ENCODE results near the gene BHMT2. TPM values are rescaled to one million over a fixed set of nuclear protein-coding genes. Genes with fewer than 3 reads are reported as not detected.

Gene BHMT2
- total RNA-seq, 4 donors from 2014 or later: 1.3 to 16.4 (median 5.3) TPM; not detected in 1

DNA sequence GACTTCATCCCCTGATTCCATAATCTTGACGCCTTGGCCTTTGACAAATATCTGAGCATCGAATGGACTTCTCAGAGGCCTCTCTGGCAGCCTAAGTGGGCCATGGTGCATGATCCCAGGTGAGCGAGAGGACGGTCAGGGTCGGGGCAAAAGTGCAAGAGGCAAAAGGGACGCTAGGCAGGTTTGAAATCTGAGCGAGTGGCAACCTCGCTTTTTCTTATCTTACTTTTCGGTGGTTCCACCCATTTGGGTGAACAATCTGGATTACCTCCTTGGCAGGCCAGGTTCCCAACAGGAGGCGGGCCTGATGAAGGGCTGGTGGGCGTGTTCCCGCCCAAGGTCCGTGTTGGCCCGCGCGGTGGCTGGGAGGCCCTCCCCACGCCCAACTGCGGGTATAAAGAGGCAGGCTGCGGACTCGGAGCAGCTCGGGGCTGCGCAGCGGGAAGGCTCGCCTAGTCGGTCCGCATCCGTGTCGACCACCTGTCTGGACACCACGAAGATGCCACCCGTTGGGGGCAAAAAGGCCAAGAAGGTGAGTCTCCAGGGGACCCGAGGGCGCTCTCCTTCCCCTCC, 41.9 kb downstream of the BHMT2 start, which contains the start of gene BHMT:
BHMT (plus strand) TSS at position 423 of the 573 bp plus-strand sequence; CDS start at position 500, 77 bp downstream.
- Histone ChIP-seq H3K27me3 (no peaks in the 10 kb centered on the region), H3K36me3 (no peaks in the 10 kb centered on the region), H3K4me1 (no peaks in the 10 kb centered on the region), H3K4me3 (no peak within 1 kb of the TSS), H3K27ac (no peak within 1 kb of the TSS), H3K9me3 (no peaks in the 10 kb centered on the region)
- TF ChIP-seq, protein P1, sequence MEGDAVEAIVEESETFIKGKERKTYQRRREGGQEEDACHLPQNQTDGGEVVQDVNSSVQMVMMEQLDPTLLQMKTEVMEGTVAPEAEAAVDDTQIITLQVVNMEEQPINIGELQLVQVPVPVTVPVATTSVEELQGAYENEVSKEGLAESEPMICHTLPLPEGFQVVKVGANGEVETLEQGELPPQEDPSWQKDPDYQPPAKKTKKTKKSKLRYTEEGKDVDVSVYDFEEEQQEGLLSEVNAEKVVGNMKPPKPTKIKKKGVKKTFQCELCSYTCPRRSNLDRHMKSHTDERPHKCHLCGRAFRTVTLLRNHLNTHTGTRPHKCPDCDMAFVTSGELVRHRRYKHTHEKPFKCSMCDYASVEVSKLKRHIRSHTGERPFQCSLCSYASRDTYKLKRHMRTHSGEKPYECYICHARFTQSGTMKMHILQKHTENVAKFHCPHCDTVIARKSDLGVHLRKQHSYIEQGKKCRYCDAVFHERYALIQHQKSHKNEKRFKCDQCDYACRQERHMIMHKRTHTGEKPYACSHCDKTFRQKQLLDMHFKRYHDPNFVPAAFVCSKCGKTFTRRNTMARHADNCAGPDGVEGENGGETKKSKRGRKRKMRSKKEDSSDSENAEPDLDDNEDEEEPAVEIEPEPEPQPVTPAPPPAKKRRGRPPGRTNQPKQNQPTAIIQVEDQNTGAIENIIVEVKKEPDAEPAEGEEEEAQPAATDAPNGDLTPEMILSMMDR (IDR thresholded peaks at IDR 0.05): no peak
- no peak for TF ChIP-seq POLR2A (IDR thresholded peaks at IDR 0.05)
- intact Hi-C loops (cut with DNase I; ENCODE audit: low total_unique reads): no loop called here
- no peak for DNase-seq

DNA sequence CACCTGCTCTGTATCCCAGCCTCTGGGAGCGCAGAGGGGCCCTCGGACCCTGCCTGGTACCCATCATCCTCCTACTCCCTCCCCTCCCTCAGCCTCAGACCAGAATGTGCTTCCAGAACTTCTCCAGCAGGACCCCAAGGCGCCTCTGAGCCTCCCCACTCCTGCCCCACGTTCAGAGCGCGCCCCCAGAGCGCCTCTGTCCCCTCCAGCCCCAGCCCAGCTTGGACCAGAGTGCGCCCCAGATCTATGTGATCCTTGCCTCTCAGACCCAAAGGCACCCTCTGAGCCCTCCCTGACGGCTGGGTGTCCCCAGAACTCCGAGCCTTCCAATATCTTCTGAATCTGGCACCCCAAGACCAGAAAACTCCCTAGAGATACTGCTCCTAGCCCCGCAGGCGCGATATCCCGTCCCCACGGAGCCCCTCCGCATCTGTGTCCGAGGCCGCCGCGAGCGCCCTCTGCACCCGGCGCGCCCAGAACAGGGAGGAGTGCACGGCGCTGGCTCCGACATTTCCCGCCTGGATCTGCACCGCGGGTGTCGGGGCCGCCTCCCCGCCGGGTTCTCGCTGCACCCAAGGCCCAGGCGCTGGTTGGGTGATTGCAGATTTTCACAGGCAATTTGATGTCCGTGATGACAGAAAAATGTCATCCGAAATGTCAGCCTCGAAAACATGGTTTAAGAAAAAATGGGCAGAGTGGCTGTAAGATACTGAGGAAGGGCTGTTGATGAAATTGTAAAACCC, 42.6 kb downstream of the BHMT2 start:
- no peak overlapping the region for H3K4me3 ChIP-seq
- intact Hi-C loops (cut with DNase I; ENCODE audit: low total_unique reads): no loop called here
- no peak for TF ChIP-seq POLR2A (IDR thresholded peaks at IDR 0.05)
- TF ChIP-seq, protein P1 (IDR thresholded peaks at IDR 0.05): no peak
- H3K27me3 ChIP-seq: no peaks in the 10 kb centered on the region
- no peaks in the 10 kb centered on the region for H3K4me1 ChIP-seq
- H3K36me3 ChIP-seq: no peaks in the 10 kb centered on the region
- H3K27ac ChIP-seq: no peak overlapping the region
- no peaks in the 10 kb centered on the region for H3K9me3 ChIP-seq
- no peak for DNase-seq

DNA sequence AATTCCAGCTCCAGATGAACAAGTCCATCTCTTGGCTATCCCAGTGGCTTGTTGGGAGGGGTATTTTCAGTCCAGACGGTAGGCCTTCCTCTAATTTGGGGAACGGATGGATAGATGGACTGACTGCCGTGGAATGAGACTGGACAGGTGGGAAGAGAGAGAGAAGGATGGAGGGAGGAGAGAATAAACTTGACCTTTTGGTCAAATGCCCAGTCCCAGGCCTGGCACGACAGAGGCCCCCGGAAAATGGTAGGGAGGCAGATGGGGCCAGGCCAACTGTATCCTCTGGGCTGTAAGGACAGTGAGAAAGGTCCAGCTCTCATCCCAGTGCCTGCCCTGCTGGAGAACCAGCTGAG, 43.1 kb downstream of the BHMT2 start:
- H3K27me3 ChIP-seq: no peaks in the 10 kb centered on the region
- TF ChIP-seq, protein P1 (IDR thresholded peaks at IDR 0.05): no peak
- no peak for TF ChIP-seq POLR2A (IDR thresholded peaks at IDR 0.05)
- H3K4me1 ChIP-seq: no peaks in the 10 kb centered on the region
- no peaks in the 10 kb centered on the region for H3K9me3 ChIP-seq
- no peak overlapping the region for H3K4me3 ChIP-seq
- no peak overlapping the region for H3K27ac ChIP-seq
- intact Hi-C loops (cut with DNase I; ENCODE audit: low total_unique reads): no loop called here
- H3K36me3 ChIP-seq: no peaks in the 10 kb centered on the region
- no peak for DNase-seq

DNA sequence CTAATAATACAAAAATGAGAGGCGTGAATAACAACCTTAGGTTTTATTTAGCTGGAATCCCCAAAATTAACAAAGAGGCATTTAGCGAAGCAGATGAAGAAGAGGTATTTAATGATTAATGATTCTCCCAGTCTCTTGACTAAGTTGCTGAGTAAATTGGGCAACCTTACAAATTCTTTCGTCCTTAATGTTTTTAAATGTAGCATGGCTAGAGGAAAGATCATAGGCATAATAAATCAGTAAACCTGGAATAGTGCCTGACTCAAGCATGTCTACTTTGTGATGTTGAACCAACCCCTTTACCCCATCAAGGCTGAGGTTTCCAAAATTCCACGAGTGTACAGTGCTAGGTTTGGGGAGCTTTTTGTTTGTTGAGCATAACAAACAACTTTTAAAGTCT, 49.9 kb downstream of the BHMT2 start:
- TF ChIP-seq POLR2A (IDR thresholded peaks at IDR 0.05): no peak
- TF ChIP-seq, protein P1 (IDR thresholded peaks at IDR 0.05): no peak
- no peak overlapping the region for H3K27ac ChIP-seq
- H3K27me3 ChIP-seq: no peaks in the 10 kb centered on the region
- intact Hi-C loops (cut with DNase I; ENCODE audit: low total_unique reads): no loop called here
- H3K9me3 ChIP-seq: no peaks in the 10 kb centered on the region
- no peaks in the 10 kb centered on the region for H3K4me1 ChIP-seq
- H3K4me3 ChIP-seq: no peak overlapping the region
- no peaks in the 10 kb centered on the region for H3K36me3 ChIP-seq
- no peak for DNase-seq

DNA sequence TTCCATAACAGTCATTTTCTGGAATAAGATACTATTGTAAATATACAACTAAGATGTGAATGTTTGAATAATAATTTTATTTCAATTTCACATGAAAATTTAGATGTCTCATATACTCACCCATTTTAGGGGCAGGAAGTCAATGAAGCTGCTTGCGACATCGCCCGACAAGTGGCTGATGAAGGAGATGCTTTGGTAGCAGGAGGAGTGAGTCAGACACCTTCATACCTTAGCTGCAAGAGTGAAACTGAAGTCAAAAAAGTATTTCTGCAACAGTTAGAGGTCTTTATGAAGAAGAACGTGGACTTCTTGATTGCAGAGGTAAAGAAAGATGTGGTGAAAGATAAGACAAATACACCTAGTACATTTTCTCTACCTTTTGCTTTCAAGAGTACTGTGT, 50.7 kb downstream of the BHMT2 start:
- Histone ChIP-seq H3K27ac (no peak overlapping the region), H3K4me3 (no peak overlapping the region), H3K9me3 (no peaks in the 10 kb centered on the region), H3K27me3 (no peaks in the 10 kb centered on the region), H3K4me1 (no peaks in the 10 kb centered on the region), H3K36me3 (no peaks in the 10 kb centered on the region)
- intact Hi-C loops (cut with DNase I; ENCODE audit: low total_unique reads): no loop called here
- no peak for TF ChIP-seq POLR2A (IDR thresholded peaks at IDR 0.05)
- TF ChIP-seq, protein P1 (IDR thresholded peaks at IDR 0.05): no peak
- no peak for DNase-seq

Measured in uterus (tissue), 4 donors.